Activated CD8-positive, alpha-beta memory T cell treated with anti-CD3 and anti-CD28 coated beads for 4 hours (primary cell): ENCODE results near the gene RAPGEF1.

Experiments used
- DNase-seq, 2 donors: peaks; one replicate each; pipeline ENCODE4 v3.0.0-alpha.2; 2020; ENCODE audit warnings: low read depth in 2 of 2

The RAPGEF1 gene

GRCh38 chr9:131752231-131752884 is 12.5 kb upstream of the RAPGEF1 start:
- no peak for DNase-seq

GRCh38 chr9:131748411-131748955 is 8.6 kb upstream of the RAPGEF1 start:
- DNase-seq = no peak

- DNase-seq = no peak
Observed at GRCh38 chr9:131747352-131747751, 7.5 kb upstream of the RAPGEF1 start.

GRCh38 chr9:131745610-131746009 is 5.7 kb upstream of the RAPGEF1 start:
- DNase-seq = no peak

- no peak for DNase-seq
Observed at GRCh38 chr9:131744720-131745201, 4.9 kb upstream of the RAPGEF1 start.

- no peak for DNase-seq
Observed at GRCh38 chr9:131744171-131744719, 4.4 kb upstream of the RAPGEF1 start.

- DNase-seq = no peak
Observed at GRCh38 chr9:131743501-131743900, 3.6 kb upstream of the RAPGEF1 start.

GRCh38 chr9:131743096-131743495 is 3.2 kb upstream of the RAPGEF1 start:
- DNase-seq = no peak

- no peak for DNase-seq
Observed at GRCh38 chr9:131740898-131741297, 1.0 kb upstream of the RAPGEF1 start.

- no peak for DNase-seq
Observed at GRCh38 chr9:131739133-131739958, 530 bp downstream of the RAPGEF1 start.

GRCh38 chr9:131738293-131739132 is 1.4 kb downstream of the RAPGEF1 start:
- no peak for DNase-seq

- no peak for DNase-seq
Observed at GRCh38 chr9:131737426-131737825, 2.5 kb downstream of the RAPGEF1 start.

GRCh38 chr9:131736431-131736830 is 3.4 kb downstream of the RAPGEF1 start:
- DNase-seq = no peak

GRCh38 chr9:131735238-131736128 is 4.4 kb downstream of the RAPGEF1 start:
- DNase-seq = no peak

GRCh38 chr9:131734781-131735180 is 5.1 kb downstream of the RAPGEF1 start:
- no peak for DNase-seq

- no peak for DNase-seq
Observed at GRCh38 chr9:131734165-131734610, 5.7 kb downstream of the RAPGEF1 start.

GRCh38 chr9:131733541-131734061 is 6.3 kb downstream of the RAPGEF1 start:
- DNase-seq = no peak

- DNase-seq = no peak
Observed at GRCh38 chr9:131732636-131733289, 7.1 kb downstream of the RAPGEF1 start.

- no peak for DNase-seq
Observed at GRCh38 chr9:131732061-131732526, 7.8 kb downstream of the RAPGEF1 start.

GRCh38 chr9:131731644-131732043 is 8.2 kb downstream of the RAPGEF1 start:
- no peak for DNase-seq
